PC-9 (cell line): ENCODE data around the gene CKAP5.

Experiments used
- EZH2 ChIP-seq: fragments of 200-600 bp; sonication (generic); IDR thresholded peaks from 2 replicates; pipeline ENCODE4 v1.8.0; 2017; ENCODE audit warnings: antibody characterized with exemption, low read depth
- TF ChIP-seq, protein P1 (sequence below): fragments of 200-600 bp; sonication (generic); conservative IDR thresholded peaks from 2 replicates; pipeline ENCODE4 v1.6.1; 2017; ENCODE audit warnings: mixed run types, antibody characterized with exemption, mild to moderate bottlenecking, moderate library complexity

DNA sequence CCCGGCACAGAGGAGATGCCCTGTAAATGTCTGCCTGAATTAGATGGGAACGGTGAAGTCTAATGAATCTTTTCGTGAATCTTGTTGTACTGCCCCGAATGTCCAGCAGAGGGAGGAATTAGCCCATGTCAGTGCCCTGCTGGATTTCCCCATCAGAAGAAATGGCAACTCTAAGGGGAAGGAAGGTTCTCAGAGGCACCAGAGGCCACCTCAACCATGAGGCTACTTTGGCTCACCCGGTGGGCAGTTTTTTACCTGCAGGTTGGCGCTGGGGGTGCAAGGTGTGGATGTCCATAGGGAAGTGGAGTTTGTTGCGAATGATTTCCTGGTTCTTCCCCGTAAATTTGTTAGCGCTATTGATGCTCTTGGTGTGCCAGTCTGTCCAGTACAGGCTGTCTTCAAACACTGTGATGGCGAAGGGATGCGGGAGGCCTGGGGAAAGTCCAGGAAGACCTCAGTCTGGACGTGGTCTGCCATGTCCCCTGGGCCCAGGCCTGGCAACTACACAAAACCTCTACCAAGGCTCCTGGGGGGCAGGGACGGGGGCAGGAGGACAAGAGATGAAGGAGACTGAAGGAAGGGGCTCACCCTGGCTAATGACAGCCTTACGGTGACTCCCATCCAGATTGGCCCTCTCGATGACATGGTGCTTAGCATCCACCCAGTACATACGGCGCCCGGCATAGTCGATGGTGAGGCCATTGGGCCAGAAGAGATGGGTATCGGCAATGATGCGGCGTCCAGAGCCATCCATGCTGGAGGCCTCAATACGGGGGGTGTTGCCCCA is 43.8 kb upstream of the CKAP5 start:
- TF ChIP-seq, protein P1, sequence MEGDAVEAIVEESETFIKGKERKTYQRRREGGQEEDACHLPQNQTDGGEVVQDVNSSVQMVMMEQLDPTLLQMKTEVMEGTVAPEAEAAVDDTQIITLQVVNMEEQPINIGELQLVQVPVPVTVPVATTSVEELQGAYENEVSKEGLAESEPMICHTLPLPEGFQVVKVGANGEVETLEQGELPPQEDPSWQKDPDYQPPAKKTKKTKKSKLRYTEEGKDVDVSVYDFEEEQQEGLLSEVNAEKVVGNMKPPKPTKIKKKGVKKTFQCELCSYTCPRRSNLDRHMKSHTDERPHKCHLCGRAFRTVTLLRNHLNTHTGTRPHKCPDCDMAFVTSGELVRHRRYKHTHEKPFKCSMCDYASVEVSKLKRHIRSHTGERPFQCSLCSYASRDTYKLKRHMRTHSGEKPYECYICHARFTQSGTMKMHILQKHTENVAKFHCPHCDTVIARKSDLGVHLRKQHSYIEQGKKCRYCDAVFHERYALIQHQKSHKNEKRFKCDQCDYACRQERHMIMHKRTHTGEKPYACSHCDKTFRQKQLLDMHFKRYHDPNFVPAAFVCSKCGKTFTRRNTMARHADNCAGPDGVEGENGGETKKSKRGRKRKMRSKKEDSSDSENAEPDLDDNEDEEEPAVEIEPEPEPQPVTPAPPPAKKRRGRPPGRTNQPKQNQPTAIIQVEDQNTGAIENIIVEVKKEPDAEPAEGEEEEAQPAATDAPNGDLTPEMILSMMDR: peak; percentile 97
- no peak for TF ChIP-seq EZH2
